Measurements from ENCODE around the gene RNF227.

The RNF227 gene

GRCh38 chr17:7940743-7941142 lies 24.7 kb upstream of the RNF227 start:
- TF ChIP-seq ZNF274 (IDR thresholded peaks at IDR 0.05; ENCODE audit: low read depth, low read length) = no peak
- TF ChIP-seq YY1 (IDR thresholded peaks at IDR 0.05; ENCODE audit: insufficient read depth, insufficient read length) = no peak
- no peak for TF ChIP-seq SUZ12 (IDR thresholded peaks at IDR 0.05; ENCODE audit: extremely low read depth, insufficient read depth, insufficient read length)
- Histone ChIP-seq H3K4me3 (ENCODE audit: insufficient read length, low read depth) (no peak overlapping the region), H3K27me3 (ENCODE audit: insufficient read depth, insufficient read length) (no peaks in the 10 kb centered on the region), H3K36me3 (ENCODE audit: insufficient read depth, insufficient read length, low read length) (peaks cover 58% of the 10 kb centered on the region), H3K9ac (ENCODE audit: insufficient read length, low read depth) (no peak overlapping the region), H3K9me3 (ENCODE audit: insufficient read depth, low read length) (no peaks in the 10 kb centered on the region), H3K4me1 (ENCODE audit: insufficient read depth, insufficient read length) (no peaks in the 10 kb centered on the region)
- DNase-seq (ENCODE audit: low read depth, low spot score) = no peak

GRCh38 chr17:7940034-7940433 lies 23.9 kb upstream of the RNF227 start:
- Histone ChIP-seq H3K9ac (ENCODE audit: insufficient read length, low read depth) (no peak overlapping the region), H3K36me3 (ENCODE audit: insufficient read depth, insufficient read length, low read length) (peaks cover 57% of the 10 kb centered on the region), H3K4me3 (ENCODE audit: insufficient read length, low read depth) (no peak overlapping the region), H3K4me1 (ENCODE audit: insufficient read depth, insufficient read length) (no peaks in the 10 kb centered on the region), H3K27me3 (ENCODE audit: insufficient read depth, insufficient read length) (no peaks in the 10 kb centered on the region), H3K9me3 (ENCODE audit: insufficient read depth, low read length) (no peaks in the 10 kb centered on the region)
- no peak for TF ChIP-seq ZNF274 (IDR thresholded peaks at IDR 0.05; ENCODE audit: low read depth, low read length)
- no peak for TF ChIP-seq YY1 (IDR thresholded peaks at IDR 0.05; ENCODE audit: insufficient read depth, insufficient read length)
- TF ChIP-seq SUZ12 (IDR thresholded peaks at IDR 0.05; ENCODE audit: extremely low read depth, insufficient read depth, insufficient read length) = no peak
- DNase-seq (ENCODE audit: low read depth, low spot score) = no peak

- TF ChIP-seq ZNF274 (IDR thresholded peaks at IDR 0.05; ENCODE audit: low read depth, low read length) (no peak), SUZ12 (IDR thresholded peaks at IDR 0.05; ENCODE audit: extremely low read depth, insufficient read depth, insufficient read length) (no peak), YY1 (IDR thresholded peaks at IDR 0.05; ENCODE audit: insufficient read depth, insufficient read length) (no peak)
- H3K4me3 ChIP-seq (ENCODE audit: insufficient read length, low read depth) = no peak overlapping the region
These were observed 19.8 kb upstream of the RNF227 start for GRCh38 chr17:7935859-7936258.

GRCh38 chr17:7932949-7933348 lies 16.9 kb upstream of the RNF227 start:
- peaks cover 30% of the 10 kb centered on the region for H3K36me3 ChIP-seq (ENCODE audit: insufficient read depth, insufficient read length, low read length)
- peak overlapping the region; percentile 79 for H3K9ac ChIP-seq (ENCODE audit: insufficient read length, low read depth)
- H3K4me1 ChIP-seq (ENCODE audit: insufficient read depth, insufficient read length) = peaks cover 3% of the 10 kb centered on the region
- H3K4me3 ChIP-seq (ENCODE audit: insufficient read length, low read depth) = peak overlapping the region; percentile 86
- H3K9me3 ChIP-seq (ENCODE audit: insufficient read depth, low read length) = no peaks in the 10 kb centered on the region
- TF ChIP-seq YY1 (IDR thresholded peaks at IDR 0.05; ENCODE audit: insufficient read depth, insufficient read length) = no peak
- no peak for TF ChIP-seq SUZ12 (IDR thresholded peaks at IDR 0.05; ENCODE audit: extremely low read depth, insufficient read depth, insufficient read length)
- no peak for TF ChIP-seq ZNF274 (IDR thresholded peaks at IDR 0.05; ENCODE audit: low read depth, low read length)
- H3K27me3 ChIP-seq (ENCODE audit: insufficient read depth, insufficient read length) = peaks cover 12% of the 10 kb centered on the region
- no peak for DNase-seq (ENCODE audit: low read depth, low spot score)

More at GRCh38 chr17:7935859-7936258, 19.8 kb upstream of the RNF227 start:
- no peaks in the 10 kb centered on the region for H3K9me3 ChIP-seq (ENCODE audit: insufficient read depth, low read length)
- H3K4me1 ChIP-seq (ENCODE audit: insufficient read depth, insufficient read length) = peaks cover 3% of the 10 kb centered on the region
- no peak overlapping the region for H3K9ac ChIP-seq (ENCODE audit: insufficient read length, low read depth)
- H3K36me3 ChIP-seq (ENCODE audit: insufficient read depth, insufficient read length, low read length) = peaks cover 43% of the 10 kb centered on the region
- DNase-seq (ENCODE audit: low read depth, low spot score) = no peak
- no peaks in the 10 kb centered on the region for H3K27me3 ChIP-seq (ENCODE audit: insufficient read depth, insufficient read length)

GRCh38 chr17:7932483-7932891 lies 16.4 kb upstream of the RNF227 start:
- H3K27me3 ChIP-seq (ENCODE audit: insufficient read depth, insufficient read length) = peaks cover 13% of the 10 kb centered on the region
- H3K36me3 ChIP-seq (ENCODE audit: insufficient read depth, insufficient read length, low read length) = peaks cover 30% of the 10 kb centered on the region
- no peaks in the 10 kb centered on the region for H3K9me3 ChIP-seq (ENCODE audit: insufficient read depth, low read length)
- H3K4me1 ChIP-seq (ENCODE audit: insufficient read depth, insufficient read length) = peaks cover 3% of the 10 kb centered on the region
- peak overlapping the region; percentile 86 for H3K4me3 ChIP-seq (ENCODE audit: insufficient read length, low read depth)
- no peak for DNase-seq (ENCODE audit: low read depth, low spot score)
- peak overlapping the region; percentile 79 for H3K9ac ChIP-seq (ENCODE audit: insufficient read length, low read depth)
- TF ChIP-seq YY1 (IDR thresholded peaks at IDR 0.05; ENCODE audit: insufficient read depth, insufficient read length) (no peak), ZNF274 (IDR thresholded peaks at IDR 0.05; ENCODE audit: low read depth, low read length) (no peak), SUZ12 (IDR thresholded peaks at IDR 0.05; ENCODE audit: extremely low read depth, insufficient read depth, insufficient read length) (no peak)

GRCh38 chr17:7931709-7932482 lies 15.8 kb upstream of the RNF227 start, which contains the start of the genes CNTROB and TRAPPC1:
CNTROB (plus strand) TSS chr17:7932206; CDS start chr17:7933080, 874 bp downstream.
TRAPPC1 (minus strand) TSS chr17:7931946; CDS start chr17:7931829, 117 bp downstream.
- no peak for TF ChIP-seq ZNF274 (IDR thresholded peaks at IDR 0.05; ENCODE audit: low read depth, low read length)
- no peak for TF ChIP-seq YY1 (IDR thresholded peaks at IDR 0.05; ENCODE audit: insufficient read depth, insufficient read length)
- no peak for TF ChIP-seq SUZ12 (IDR thresholded peaks at IDR 0.05; ENCODE audit: extremely low read depth, insufficient read depth, insufficient read length)
- peaks cover 27% of the 10 kb centered on the region for H3K36me3 ChIP-seq (ENCODE audit: insufficient read depth, insufficient read length, low read length)
- H3K27me3 ChIP-seq (ENCODE audit: insufficient read depth, insufficient read length) = peaks cover 13% of the 10 kb centered on the region
- H3K4me3 ChIP-seq (ENCODE audit: insufficient read length, low read depth) = peak within 1 kb of the TSS; percentile 86
- peak; percentile 91 for DNase-seq (ENCODE audit: low read depth, low spot score)
- peaks cover 3% of the 10 kb centered on the region for H3K4me1 ChIP-seq (ENCODE audit: insufficient read depth, insufficient read length)
- H3K9ac ChIP-seq (ENCODE audit: insufficient read length, low read depth) = peak within 1 kb of the TSS; percentile 85
- H3K9me3 ChIP-seq (ENCODE audit: insufficient read depth, low read length) = no peaks in the 10 kb centered on the region

- peaks cover 18% of the 10 kb centered on the region for H3K36me3 ChIP-seq (ENCODE audit: insufficient read depth, insufficient read length, low read length)
- DNase-seq (ENCODE audit: low read depth, low spot score) = no peak
- H3K27me3 ChIP-seq (ENCODE audit: insufficient read depth, insufficient read length) = peaks cover 13% of the 10 kb centered on the region
- H3K4me1 ChIP-seq (ENCODE audit: insufficient read depth, insufficient read length) = peaks cover 6% of the 10 kb centered on the region
- no peak for TF ChIP-seq YY1 (IDR thresholded peaks at IDR 0.05; ENCODE audit: insufficient read depth, insufficient read length)
- TF ChIP-seq ZNF274 (IDR thresholded peaks at IDR 0.05; ENCODE audit: low read depth, low read length) = no peak
- TF ChIP-seq SUZ12 (IDR thresholded peaks at IDR 0.05; ENCODE audit: extremely low read depth, insufficient read depth, insufficient read length) = no peak
- H3K4me3 ChIP-seq (ENCODE audit: insufficient read length, low read depth) = peak overlapping the region; percentile 86
- peak overlapping the region; percentile 85 for H3K9ac ChIP-seq (ENCODE audit: insufficient read length, low read depth)
- no peaks in the 10 kb centered on the region for H3K9me3 ChIP-seq (ENCODE audit: insufficient read depth, low read length)
These were observed 14.9 kb upstream of the RNF227 start for GRCh38 chr17:7930841-7931631.

Measured in NT2/D1 (cell line).